HuH-7 (cell line): ENCODE data around the gene BCL2L12.
A peak's percentile ranks its signal among the peaks of the same experiment; 100 is the strongest.
"Not testable (repeated sequence)": the region's sequence is repeated elsewhere in the genome, so short reads cannot be mapped to it uniquely, and the experiment has no call there.

Experiments
- DNase-seq: peaks from one replicate; pipeline ENCODE4 v3.0.0; 2011; ENCODE audit warnings: low spot score

The BCL2L12 gene, protein sequence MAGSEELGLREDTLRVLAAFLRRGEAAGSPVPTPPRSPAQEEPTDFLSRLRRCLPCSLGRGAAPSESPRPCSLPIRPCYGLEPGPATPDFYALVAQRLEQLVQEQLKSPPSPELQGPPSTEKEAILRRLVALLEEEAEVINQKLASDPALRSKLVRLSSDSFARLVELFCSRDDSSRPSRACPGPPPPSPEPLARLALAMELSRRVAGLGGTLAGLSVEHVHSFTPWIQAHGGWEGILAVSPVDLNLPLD

DNA sequence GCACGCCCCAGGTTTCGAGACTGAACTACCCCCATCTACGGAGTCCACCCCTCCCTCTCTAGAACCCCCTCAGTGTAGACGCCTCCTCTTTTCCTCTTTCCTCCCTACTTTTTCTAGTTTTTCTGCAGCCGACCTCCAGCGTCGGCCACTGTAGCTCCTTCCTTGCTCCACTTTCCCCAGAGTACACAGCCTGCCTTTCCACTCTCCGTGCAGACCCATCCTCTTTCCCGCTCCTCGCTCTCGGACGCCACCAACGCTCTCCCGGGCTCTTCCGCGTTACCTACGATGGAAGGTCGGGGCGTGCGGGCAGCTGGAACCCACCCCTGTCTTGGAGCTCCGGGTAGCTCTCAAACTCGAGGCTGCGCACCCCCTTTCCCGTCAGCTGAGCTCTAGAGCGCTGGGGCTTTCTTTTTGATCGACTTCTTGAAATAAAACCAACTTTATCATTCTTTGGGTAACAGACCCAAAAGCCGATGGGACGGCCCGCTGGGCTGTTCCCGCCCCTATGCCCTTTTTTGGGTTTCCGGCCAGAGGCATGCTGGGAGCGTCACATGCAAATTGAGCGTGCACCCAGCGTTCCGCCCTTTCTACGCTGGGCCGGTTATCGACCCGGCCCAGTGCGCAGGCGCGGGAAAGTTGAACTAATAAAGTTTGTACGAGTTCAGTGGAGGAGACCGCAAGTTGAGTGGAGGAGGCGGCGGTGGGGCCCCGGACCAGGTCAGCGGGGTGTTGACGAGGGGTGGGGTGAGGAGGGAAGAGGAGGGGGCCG is at the start of gene BCL2L12, which contains the start of gene IRF3:
Gene BCL2L12, plus strand, starts transcription at position 583 of the 769 bp plus-strand sequence. CDS start 760 bp downstream, outside the sequence.
Gene IRF3, minus strand, starts transcription at position 507 of the 769 bp plus-strand sequence. CDS start 1,019 bp downstream, outside the sequence.
- DNase-seq: peak; percentile 94

DNA sequence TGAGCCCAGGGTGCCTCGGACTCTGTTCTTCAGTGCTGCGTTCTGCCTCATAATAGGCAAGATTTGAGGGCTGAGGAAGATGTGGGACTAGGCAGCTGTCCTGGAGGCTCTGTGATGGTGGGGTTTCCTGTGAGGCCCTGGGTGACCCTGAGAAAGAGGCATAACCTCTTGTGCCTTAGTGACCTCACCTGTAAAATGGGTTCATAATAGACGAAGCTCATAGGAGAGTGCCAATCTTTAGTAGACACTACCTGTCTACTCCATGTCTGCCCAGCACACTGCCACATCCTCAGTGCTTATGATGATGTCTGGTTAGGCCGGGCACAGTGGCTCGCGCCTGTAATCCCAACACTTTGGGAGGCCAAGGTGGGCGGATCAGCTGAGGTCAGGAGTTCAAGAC is 49.2 kb upstream of the BCL2L12 start:
- no peak for DNase-seq

DNA sequence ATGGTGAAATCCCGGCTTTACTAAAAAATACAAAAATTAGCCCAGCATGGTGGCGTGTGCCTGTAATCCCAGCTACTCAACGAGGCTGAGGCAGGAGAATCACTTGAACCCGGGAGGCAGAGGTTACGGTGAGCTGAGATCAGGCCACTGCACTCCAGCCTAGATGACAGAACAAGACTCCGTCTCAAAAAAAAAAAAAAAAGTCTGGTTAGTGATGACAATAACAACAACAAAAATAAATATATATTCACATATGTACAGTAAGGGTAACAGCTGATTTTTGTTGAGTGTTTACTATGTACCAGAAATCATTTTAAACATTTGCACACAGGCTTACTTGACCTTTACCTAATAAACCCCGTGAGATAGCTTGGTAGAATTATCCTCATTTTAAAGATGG is 48.8 kb upstream of the BCL2L12 start:
- no peak for DNase-seq

- DNase-seq: not testable (repeated sequence)
Observed at GRCh38 chr19:49617860-49618259, 47.9 kb upstream of the BCL2L12 start.

- no peak for DNase-seq
Observed at GRCh38 chr19:49624967-49625910, 40.5 kb upstream of the BCL2L12 start.

- no peak for DNase-seq
Observed at GRCh38 chr19:49626226-49626625, 39.5 kb upstream of the BCL2L12 start.

DNA sequence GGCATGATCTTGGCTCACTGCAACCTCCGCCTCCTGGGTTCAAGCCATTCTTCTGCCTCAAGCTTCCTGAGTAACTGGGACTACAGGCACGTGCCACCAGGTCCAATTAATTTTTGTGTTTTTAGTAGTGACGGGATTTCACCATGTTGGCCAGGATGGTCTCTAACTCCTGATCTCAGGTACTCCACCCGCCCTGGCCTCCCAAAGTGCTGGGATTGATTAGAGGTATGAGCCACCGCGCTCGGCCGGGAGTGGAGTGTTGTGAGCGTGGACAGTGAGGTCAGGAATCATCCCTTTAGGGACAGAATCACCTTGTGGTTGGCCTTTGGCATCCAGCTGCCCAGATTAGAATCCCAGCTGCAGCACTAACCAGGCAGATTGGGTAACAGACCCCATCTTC is 36.1 kb upstream of the BCL2L12 start:
- no peak for DNase-seq

- no peak for DNase-seq
Observed at GRCh38 chr19:49631014-49631588, 34.6 kb upstream of the BCL2L12 start.

DNA sequence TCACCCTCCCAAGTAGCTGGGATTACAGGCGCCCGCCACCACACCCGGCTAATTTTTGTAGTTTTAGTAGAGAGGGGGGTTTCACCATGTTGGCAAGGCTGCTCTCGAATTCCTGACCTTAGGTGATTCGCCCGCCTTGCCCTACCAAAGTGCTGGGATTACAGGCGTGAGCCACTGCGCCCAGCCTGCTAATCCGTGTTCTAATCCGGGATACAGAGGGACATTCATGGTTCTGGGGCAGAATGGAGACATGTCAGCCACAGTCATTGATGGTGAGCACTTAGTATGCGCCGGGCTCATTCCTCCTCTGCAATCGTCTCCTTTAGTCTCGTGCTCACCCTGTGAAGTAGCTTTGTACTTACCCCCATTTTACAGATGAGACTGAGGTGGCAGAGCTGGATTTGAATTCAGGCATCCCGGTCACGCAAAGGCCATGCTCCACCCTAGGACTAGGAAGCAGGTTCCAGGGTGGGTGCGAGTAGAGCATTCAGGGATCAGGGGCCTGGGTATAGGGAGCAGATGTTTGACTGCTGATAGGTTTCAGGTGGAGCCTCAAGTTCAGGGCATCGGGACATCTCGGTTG is 34.0 kb upstream of the BCL2L12 start:
- DNase-seq: no peak

DNA sequence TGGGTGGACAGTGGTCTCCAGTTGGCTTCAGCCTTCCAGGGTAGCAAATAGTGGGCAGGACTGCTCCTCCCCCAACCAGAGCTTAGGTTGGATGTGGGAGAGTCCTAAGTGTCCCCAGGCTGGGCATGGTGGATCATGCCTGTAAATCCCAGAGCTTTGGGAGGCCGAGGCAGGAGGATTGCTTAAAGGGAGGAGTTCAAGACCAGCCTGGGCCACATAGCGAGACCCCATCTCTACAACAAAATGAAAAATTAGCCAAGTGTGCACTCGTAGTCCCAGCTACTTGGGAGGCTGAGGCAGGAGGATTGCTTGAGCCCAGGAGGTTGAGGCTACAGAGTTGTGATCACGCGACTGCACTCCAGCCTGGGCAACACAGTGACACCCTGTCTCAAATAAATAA is 33.2 kb upstream of the BCL2L12 start:
- DNase-seq: no peak

GRCh38 chr19:49633273-49633672 is 32.5 kb upstream of the BCL2L12 start:
- not testable (repeated sequence) for DNase-seq

DNA sequence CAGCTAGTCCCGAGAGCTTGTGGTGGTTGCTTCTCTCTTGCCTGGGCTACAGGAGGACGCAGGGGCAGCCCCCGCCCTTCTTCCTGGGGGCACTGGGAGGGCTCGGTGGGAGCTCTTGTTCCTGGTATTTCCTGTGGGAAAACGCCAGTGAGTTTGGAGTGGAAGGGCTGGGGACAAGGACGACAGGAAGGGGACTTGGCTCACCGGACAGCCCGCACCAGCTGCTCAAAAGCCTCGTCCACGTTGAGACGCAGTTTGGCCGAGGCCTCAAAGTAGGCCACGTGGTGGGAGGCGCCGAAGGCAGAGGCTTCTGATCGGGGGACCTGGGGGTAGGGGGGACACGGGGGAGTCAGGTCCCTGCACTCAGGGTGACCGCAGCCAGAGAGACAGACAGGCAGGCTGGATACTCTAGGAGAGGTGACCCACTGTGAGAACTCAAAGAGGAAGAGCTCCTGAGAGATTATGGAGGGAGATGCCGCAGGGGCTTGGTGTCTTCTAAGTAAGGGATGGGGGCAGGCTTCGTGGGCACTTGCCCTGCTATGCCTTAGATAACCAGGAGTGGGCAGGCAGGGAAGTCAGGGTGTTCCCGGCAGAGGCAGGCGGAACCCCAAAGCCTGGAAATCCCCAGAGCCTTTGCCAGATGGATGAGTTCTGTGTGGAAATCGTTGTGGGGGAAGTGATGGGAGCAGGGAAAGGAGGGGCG is 30.1 kb upstream of the BCL2L12 start:
- DNase-seq: no peak

DNA sequence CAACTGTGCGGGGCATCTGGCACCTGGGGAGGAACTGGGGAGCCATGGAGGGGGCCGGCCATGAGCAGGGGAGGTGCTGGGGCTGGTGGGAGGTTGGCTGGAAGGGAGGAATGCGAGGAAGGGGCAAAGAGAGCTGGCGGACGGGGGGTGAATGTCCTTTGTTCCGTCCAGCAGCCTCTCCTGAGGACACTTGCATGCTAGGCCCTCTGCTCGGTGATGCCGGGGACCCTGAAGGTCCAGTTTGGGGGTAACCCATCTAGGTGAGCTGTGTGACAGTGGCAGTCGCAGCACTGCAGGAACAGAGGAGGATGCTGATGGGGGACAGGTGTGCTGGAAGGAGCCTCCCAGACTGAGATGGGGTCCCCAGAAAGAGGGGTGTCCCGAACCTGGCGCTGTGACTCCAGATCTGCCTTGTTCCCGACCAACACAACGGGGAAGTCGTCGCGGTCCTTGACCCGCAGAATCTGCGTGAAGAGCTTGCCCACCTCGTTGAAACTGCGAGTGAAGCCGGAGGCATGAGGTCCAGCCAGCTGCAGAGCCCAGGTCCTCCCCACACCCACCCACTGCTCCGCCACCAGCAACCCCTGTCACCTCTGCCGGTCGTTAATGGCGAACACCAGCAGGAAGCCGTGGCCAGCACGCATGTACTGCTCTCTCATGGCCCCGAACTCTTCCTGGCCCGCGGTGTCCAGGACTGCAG is 29.4 kb upstream of the BCL2L12 start:
- no peak for DNase-seq

GRCh38 chr19:49637821-49638738 is 27.7 kb upstream of the BCL2L12 start:
- DNase-seq: peak; percentile 46

DNA sequence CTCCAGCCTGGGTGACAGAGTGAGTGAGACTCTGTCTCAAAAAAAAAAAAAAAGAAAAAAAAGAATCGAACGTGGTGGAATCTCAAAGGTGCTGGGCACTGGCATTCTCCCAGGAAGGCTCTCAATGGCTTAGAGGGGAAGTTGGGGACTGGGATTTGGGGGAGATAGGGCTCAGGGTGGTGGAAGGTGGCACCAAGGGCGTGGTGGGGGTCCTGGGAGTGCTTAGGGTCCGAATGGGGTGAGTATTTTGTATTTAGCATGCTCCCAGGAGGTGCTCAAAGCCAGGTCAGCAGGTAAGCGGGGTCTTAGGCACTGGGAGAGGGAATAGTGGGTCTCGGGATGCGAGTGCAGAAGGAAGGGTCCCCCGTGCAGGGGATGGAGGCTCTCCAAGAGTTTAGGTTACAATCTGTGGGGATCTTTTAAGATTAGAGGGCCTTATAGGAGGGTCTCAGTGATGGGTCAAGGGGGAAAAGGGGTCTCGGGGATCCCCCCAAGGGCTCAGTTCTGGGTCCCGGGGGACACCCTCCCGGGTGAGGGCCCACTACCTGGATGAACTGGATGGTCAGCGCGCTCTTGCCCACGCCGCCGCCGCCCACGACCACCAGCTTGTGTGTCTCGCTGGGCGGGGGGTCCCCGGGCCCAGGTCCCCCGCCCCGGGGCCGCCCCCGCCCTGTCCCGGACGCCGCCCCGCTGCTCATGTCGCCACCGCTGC is 26.2 kb upstream of the BCL2L12 start:
- DNase-seq: no peak

DNA sequence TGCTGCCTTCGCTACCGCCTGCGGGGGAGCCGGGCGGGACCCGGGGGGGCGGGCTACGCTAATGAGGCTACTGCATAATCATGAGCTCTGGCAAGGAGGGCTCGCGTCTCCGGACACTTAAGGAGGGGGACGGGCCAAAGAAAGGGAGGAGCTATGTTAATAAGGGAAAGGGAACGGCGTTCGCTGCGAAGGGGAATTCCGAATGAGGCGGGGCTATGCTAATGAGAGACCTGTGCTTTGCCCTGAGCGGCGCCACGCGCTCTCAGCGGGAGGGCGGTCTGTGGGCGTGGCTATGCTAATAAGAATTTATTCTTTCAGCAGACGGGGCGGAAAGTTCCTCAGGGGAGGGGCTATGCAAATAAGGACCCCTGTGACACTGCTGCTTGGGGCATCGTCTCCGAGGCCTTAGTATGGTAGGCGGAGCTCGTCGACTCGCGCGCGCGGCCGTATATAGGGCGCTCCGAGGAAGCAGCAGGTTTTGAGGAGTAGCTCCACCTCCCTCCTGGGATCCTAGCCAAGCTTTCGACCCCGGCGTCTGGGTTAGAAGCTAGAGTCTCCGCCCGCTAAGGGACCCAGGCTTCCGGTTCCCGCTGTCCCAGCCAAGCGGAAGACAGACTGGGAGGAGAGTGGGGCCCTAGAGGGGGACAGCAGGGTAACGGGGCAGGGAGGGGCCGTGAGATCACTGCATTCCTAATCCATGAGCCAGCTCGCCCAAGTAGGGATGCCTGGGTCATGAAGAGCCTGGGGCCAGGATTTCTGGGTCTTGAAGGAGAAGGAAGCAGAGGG is 25.4 kb upstream of the BCL2L12 start, which contains the start of gene RRAS:
Gene RRAS, minus strand, starts transcription at position 31 of the 786 bp plus-strand sequence. CDS start 45 bp downstream, outside the sequence.
- DNase-seq: peak; percentile 95

- DNase-seq: peak; percentile 94
Observed at GRCh38 chr19:49641688-49642491, 23.8 kb upstream of the BCL2L12 start, which contains the start of gene SCAF1. Gene SCAF1 (plus strand): TSS chr19:49642209. CDS start chr19:49645027, 2,818 bp downstream.
